Measurements from ENCODE around the gene IER5.
A peak's percentile ranks its signal among the peaks of the same experiment; 100 is the strongest.

The IER5 gene

GRCh38 chr1:181135815-181136737 is 47.6 kb downstream of the IER5 start:
- Mint-ChIP-seq H3K4me3 (no peak overlapping the region), H3K36me3 (ENCODE audit: low read depth) (no peaks in the 10 kb centered on the region), H3K27me3 (no peaks in the 10 kb centered on the region), H3K4me1 (ENCODE audit: low read depth) (peaks cover 69% of the 10 kb centered on the region), H3K27ac (peak overlapping the region; percentile 88), H3K9me3 (no peaks in the 10 kb centered on the region)
- no peak for DNase-seq

- Mint-ChIP-seq H3K27me3 (no peaks in the 10 kb centered on the region), H3K36me3 (ENCODE audit: low read depth) (no peaks in the 10 kb centered on the region), H3K4me1 (ENCODE audit: low read depth) (peaks cover 73% of the 10 kb centered on the region), H3K27ac (peak overlapping the region; percentile 11), H3K9me3 (no peaks in the 10 kb centered on the region), H3K4me3 (no peak overlapping the region)
- no peak for DNase-seq
Measured at GRCh38 chr1:181136738-181137122, 48.2 kb downstream of the IER5 start.

- Mint-ChIP-seq H3K27me3 (no peaks in the 10 kb centered on the region), H3K4me3 (no peak overlapping the region), H3K9me3 (no peaks in the 10 kb centered on the region), H3K27ac (no peak overlapping the region), H3K36me3 (ENCODE audit: low read depth) (no peaks in the 10 kb centered on the region), H3K4me1 (ENCODE audit: low read depth) (peaks cover 78% of the 10 kb centered on the region)
- no peak for DNase-seq
Measured at GRCh38 chr1:181137217-181137743, 48.8 kb downstream of the IER5 start.

GRCh38 chr1:181139631-181140061 is 51.1 kb downstream of the IER5 start:
- Mint-ChIP-seq H3K4me1 (ENCODE audit: low read depth) (peaks cover 74% of the 10 kb centered on the region), H3K27me3 (no peaks in the 10 kb centered on the region), H3K4me3 (no peak overlapping the region), H3K27ac (no peak overlapping the region), H3K36me3 (ENCODE audit: low read depth) (no peaks in the 10 kb centered on the region), H3K9me3 (no peaks in the 10 kb centered on the region)
- DNase-seq: no peak

- Mint-ChIP-seq H3K36me3 (ENCODE audit: low read depth) (no peaks in the 10 kb centered on the region), H3K4me3 (peak overlapping the region; percentile 59), H3K4me1 (ENCODE audit: low read depth) (peaks cover 67% of the 10 kb centered on the region), H3K27ac (peak overlapping the region; percentile 94), H3K9me3 (no peaks in the 10 kb centered on the region), H3K27me3 (no peaks in the 10 kb centered on the region)
- no peak for DNase-seq
Measured at GRCh38 chr1:181140398-181140797, 51.9 kb downstream of the IER5 start.

- no peaks in the 10 kb centered on the region for H3K36me3 Mint-ChIP-seq (ENCODE audit: low read depth)
- H3K4me3 Mint-ChIP-seq: peak overlapping the region; percentile 59
- H3K27ac Mint-ChIP-seq: peak overlapping the region; percentile 94
- DNase-seq: no peak
- no peaks in the 10 kb centered on the region for H3K9me3 Mint-ChIP-seq
- no peaks in the 10 kb centered on the region for H3K27me3 Mint-ChIP-seq
- H3K4me1 Mint-ChIP-seq (ENCODE audit: low read depth): peaks cover 62% of the 10 kb centered on the region
Measured at GRCh38 chr1:181140891-181141290, 52.4 kb downstream of the IER5 start.

GRCh38 chr1:181141431-181141910 is 53.0 kb downstream of the IER5 start:
- DNase-seq: peak; percentile 82
- peak overlapping the region; percentile 59 for H3K4me3 Mint-ChIP-seq
- peak overlapping the region; percentile 94 for H3K27ac Mint-ChIP-seq
- H3K36me3 Mint-ChIP-seq (ENCODE audit: low read depth): no peaks in the 10 kb centered on the region
- H3K4me1 Mint-ChIP-seq (ENCODE audit: low read depth): peaks cover 57% of the 10 kb centered on the region
- no peaks in the 10 kb centered on the region for H3K9me3 Mint-ChIP-seq
- H3K27me3 Mint-ChIP-seq: no peaks in the 10 kb centered on the region

Measured in activated T-cell treated with anti-CD3 and anti-CD28 coated beads, Interleukin-2, amount 50 U/mL, for 24 hours (primary cell).